GM20000 (cell line): Measurements from ENCODE around the gene E2F1.

Experiments
- DNase-seq: peaks from one replicate; pipeline ENCODE4 v3.0.0; 2012; ENCODE audit warnings: low spot score
- CTCF ChIP-seq: IDR thresholded peaks from 2 replicates; pipeline ENCODE4 v1.5.1; 2012; ENCODE audit warnings: mild to moderate bottlenecking, control low read depth; ENCODE audit errors: extremely low read depth, missing control alignments

The E2F1 gene

DNA sequence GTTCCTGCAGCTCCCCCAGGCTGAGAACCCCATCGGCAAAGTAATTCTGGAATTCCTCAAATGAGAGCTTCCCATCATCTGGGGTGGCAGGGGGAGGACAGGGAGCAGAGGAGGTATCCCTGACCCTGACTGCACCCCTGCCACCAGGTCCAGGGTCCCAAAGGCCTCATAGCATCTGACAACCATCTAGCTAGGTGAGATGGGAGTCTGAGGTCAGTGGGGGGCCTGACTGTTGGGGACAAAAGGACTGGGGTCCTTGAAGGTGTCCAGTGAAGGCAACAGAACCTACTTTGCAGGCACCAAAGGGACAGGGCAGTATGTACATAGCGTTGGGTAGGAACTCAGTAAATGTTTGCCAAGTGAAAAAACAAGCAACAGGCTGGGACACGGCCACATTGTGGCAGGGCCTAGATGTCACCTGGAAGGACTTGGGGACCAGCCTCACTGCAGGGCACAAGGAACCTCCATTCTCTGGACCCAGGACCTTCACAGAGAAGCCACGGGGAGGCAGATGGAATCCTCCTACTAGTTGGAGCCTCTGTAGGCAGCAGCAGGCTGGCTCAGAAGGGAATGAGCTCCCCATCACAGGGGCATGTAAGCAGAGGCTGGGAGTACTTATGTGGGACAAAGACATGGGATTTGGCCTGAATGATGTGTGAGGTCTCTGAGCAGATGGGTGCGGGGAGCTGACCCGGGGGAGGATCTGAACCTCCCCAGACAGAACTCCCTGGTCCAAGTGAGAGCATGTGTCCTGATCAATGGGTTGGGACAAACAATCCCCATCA is 15.3 kb downstream of the E2F1 start:
- DNase-seq = no peak
- no peak for TF ChIP-seq CTCF

DNA sequence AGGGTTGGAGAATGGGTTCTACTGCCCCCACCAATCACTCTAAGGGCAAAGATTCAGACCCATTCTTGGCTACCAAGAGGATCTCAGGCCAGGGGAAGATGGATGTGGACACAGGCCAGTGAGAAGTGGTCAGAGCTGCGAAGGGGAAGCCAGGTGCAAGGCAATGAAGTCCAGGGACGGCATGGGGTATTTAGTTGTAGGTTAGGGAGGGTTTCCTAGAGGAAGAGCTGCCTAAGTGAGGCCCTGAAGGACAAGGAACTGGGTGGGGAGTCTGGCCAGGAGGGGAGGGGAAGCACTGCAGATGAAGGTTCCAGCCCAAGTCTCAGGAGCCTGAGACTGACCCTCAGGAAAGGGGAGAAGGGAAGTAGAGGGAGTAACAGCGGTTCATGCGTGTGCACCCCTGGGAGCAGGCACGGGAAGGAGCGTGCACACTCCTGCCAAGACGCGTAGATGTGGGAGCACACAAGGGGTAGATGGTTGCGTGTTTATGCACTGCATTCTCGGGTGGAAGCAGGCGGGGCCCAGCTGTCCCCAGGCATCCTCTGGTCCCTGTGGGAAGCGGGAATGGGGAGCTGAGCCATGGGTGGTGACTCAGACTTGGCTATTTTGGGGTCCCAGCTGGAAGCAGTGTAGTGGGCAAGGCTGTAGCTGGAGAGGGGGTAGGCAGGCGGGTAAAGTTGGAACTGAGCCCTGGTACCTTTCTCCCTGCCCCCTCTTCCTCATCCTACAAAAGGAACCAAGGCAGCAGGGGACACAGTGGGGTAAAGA is 16.1 kb downstream of the E2F1 start:
- no peak for TF ChIP-seq CTCF
- no peak for DNase-seq

DNA sequence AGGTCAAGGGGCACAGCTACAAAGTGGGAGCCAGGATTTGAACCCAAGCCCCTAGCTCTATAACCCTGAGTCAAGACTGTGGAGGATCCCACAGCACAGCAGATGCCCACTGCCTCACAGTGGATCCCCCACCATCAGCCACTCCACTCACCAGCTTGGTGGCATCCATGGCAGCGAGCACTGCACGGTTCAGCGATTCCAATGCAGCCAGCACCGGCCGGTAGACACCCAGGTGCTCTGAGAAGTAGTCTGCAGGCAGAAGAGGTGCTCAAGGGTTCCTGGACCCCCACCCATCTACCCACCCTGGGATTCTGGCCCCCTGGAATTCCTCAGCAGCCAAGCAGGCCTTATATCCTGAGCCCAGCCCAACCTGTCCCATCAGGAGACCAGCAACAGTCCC is 17.0 kb downstream of the E2F1 start:
- DNase-seq = no peak
- no peak for TF ChIP-seq CTCF

DNA sequence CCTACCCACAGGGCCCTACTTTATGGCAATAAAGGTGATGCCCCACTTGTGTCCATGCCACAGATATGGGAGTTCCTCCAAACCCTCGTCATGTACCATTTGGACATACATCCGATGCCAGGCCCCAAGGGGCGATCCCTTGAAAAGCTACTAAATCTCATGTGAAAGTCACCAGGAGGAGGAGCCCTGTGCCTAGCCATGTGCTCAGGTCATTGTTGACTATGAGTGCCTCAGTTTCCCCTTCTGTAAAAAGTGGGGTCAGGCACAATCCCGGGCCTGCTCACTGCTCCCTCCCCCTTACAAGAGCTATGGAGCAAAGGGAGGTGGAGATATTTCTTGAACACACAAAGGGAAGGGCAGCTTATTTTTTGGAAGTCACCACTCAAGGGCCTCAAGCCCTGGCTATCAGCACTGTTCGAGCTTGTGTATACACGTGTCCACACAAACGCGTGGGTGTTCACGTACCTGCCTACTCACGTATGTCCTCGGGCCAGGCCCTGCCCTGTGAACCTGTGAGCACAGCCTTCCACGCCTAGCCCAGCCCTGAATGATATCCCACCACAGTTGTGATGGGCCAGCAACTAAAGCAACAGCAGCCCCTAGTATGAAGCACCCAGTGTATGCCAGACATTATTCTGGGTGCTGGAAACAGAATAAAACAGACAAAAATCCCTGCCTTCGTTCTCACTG is 17.6 kb downstream of the E2F1 start:
- TF ChIP-seq CTCF = no peak
- DNase-seq = no peak

GRCh38 chr20:33667676-33668465 is 18.3 kb downstream of the E2F1 start:
- DNase-seq = peak; percentile 91
- peak; percentile 95 for TF ChIP-seq CTCF

DNA sequence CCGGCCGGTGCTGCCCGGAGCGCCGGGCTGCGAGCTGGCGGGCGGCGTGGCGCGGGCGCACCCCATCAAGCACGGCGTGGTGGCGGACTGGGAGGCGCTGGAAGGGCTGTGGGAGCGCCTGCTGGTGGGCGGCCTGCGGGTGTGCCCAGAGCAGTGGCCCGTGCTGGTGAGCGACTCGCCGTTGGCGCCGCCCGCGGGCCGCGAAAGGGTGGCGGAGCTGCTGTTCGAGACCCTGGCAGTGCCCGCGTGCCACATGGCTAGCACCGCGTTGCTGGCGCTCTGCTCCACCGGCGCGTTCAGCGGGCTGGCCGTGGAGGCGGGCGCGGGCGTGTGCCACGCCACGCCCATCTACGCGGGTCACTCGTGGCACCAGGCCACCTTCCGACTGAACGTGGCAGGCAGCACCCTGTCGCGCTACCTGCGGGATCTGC is 18.9 kb downstream of the E2F1 start:
- no peak for DNase-seq
- TF ChIP-seq CTCF = no peak
